HuH-7.5 (cell line): ENCODE measurements around the gene TRIM63.

Experiments
- DNase-seq: peaks from one replicate; pipeline ENCODE4 v3.0.0; 2011; ENCODE audit warnings: low spot score

The TRIM63 gene

GRCh38 chr1:26034504-26035202 is 32.8 kb downstream of the TRIM63 start:
- no peak for DNase-seq

DNA sequence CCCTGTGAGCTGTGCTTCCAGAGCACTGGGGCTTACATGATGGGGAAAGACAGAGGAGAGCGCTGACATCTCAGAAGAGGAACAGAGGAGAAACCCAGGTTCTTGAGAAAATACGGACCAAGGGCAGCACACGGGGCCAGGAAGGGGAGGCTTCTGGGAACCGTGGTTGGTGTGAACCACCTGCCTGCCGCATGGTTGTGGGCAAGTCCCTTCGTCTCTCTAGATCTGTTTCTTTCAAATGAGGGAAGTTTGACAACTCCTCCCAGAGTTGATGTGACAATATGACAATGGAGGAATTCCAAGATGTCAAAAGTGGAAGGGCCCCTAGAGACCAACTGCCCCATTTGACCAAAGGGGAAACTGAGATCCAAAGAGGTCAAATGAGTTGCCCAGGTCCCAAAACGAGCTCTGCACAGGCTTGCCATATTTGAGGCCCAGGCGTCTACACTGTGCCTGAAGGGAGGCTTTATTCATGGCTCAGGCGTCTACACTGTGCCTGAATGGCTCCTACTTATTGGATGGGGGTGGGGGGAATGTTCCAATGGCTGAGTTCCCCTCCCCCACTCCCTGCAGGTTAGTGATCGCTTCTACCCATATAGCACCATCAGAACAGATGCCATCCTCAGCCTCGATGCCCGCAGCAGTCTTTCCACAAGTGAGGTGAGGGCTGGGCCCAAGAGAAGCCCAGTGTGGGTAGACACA is 34.6 kb downstream of the TRIM63 start:
- no peak for DNase-seq

GRCh38 chr1:26031611-26032220 is 35.7 kb downstream of the TRIM63 start:
- DNase-seq: no peak

- no peak for DNase-seq
Observed at GRCh38 chr1:26031196-26031595, 36.2 kb downstream of the TRIM63 start.

DNA sequence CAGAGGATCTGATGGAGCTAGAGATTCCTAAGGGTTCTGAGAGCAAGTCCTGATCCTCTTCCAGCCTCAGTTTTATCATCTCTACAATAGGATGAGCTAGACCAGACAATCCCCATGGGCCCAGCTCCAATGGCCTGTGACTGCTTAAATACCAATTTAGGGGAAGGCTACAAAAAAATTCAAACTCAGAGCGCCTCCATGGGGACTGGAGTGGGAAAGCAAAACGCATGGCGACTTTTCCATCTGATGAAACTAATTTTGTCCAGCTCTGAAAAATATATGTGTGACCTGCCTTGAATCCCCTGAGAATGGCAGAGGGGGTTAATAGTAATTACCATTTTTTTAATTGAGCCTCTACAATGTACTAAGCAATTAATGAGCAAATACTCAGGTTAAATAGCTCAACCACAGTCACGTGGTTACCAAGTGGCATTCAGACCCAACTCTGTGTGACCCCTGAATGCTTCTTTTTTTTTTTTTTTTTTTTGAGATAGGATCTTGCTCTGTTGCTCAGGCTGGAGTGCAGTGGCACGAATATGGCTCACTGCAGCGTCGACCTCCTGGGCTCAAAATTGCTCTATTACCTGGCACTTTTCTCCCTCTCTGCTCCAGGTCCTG is 37.5 kb downstream of the TRIM63 start:
- DNase-seq: no peak

DNA sequence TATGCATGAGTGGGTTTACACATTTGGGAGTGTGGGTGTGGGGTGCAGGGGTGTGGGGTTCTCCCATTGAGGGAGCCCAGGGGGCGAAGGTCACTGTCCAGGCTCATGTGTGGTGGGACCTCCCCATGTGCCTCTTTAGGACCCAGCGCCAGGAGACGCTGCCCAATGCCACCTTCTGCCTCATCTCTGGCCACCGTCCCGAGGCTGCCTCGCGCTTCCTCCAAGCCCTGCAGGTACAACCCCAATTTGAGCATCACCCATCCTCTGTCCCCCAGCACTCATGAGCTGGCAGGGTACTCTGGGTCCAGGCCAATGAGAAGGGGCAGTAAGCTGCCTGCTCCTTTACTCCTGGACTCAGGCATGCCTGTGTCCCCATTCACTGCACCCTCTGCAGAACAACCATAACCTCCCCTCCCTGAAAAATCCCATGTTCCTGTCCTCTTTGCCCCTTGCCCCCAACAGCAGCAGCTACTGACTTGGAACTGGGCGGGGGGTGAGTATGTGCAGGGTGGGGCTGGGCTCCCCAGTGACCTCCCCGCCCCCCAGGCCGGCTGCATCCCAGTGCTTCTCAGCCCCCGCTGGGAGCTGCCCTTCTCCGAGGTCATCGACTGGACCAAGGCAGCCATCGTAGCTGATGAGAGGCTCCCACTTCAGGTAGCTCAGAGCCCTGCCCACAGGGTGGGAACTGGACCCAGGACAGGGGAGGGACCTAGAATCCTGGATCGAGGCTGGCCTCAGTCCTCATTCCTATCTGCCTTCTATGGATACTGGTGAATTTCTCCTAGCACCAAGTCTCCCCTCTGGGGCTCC is 38.2 kb downstream of the TRIM63 start:
- no peak for DNase-seq

DNA sequence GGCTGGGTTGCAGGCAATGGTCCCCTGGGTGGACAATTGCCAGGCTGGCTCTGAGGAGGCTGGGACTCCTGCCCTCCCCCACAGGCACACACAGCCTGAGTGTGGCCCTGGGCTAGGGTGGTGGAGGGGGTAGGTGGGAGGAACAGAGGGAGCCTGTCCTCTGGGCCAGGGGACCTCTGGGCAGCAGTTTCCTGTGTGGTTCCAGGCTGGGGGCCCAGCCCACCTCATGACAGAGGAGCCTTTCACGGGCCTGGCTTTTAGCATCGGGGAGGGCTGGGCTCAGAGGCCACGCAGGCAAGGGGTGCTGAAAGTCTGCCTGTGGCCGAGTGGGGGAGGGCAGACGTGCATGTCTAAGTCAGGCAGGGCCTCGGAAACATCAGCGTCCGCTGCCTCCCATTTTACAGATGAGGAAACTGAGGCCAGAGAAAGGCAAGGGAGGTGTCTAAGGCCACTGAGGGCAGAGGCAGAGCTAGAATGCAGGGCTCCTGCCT is 38.9 kb downstream of the TRIM63 start:
- DNase-seq: no peak

DNA sequence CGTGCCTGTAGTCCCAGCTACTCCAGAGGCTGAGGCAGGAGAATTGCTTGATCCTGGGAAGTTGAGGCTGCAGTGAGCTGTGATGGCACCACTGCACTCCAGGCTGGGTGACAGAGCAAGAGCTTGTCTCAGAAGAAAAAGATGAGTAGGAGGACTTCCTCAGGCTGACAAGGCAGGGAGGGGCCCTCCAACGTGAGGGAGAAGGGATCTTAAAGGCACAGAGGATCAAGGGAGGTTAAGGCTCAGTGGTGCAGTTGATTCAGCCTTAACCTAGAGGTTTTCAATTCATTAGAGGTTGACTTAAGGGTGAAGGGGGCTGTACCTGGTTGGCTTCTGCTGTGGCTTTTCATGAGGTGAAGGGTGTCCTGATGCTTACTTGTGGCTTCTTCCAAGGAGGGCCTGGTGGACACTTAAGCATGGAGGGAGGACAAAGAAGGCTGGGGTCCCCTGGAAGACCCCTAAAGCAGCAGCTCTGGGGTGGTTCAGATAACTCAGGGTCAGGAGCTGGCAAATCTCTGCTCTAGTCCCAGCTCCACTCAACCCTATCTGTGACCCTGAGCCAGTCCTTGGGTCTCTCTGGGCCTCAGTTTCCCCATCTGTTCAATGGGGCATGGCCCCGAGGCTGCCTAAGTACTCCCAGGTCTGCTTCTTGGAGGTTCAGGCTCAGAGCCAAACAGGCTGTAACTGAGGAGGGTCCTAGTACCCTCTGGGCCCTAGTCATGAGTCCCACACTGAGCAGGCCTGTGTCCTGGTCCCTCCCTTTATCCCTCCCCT is 39.5 kb downstream of the TRIM63 start:
- DNase-seq: no peak

- DNase-seq: no peak
Observed at GRCh38 chr1:26025517-26025916, 41.9 kb downstream of the TRIM63 start.

DNA sequence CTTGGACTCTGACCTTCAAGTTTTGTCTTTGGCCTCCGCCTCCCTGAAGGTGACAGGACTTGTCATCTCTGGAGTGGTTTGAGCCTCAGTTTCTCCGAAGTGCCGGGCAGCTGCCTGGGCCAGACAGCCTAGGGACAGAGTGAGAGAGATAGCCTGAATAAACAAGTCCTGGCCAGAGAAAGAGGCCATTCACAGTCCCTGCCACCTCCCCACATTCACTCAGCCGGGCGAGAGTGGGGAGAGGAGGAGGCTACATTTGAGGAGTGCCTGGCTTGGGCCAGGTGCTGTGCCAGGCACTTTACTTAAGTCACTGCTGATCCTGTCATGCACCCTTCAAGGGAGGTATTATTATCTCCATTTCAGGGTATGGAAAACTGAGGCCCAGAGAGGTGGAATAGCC is 42.4 kb downstream of the TRIM63 start:
- DNase-seq: no peak

GRCh38 chr1:26023826-26024225 is 43.6 kb downstream of the TRIM63 start:
- DNase-seq: no peak

- no peak for DNase-seq
Observed at GRCh38 chr1:26023009-26023408, 44.4 kb downstream of the TRIM63 start.

DNA sequence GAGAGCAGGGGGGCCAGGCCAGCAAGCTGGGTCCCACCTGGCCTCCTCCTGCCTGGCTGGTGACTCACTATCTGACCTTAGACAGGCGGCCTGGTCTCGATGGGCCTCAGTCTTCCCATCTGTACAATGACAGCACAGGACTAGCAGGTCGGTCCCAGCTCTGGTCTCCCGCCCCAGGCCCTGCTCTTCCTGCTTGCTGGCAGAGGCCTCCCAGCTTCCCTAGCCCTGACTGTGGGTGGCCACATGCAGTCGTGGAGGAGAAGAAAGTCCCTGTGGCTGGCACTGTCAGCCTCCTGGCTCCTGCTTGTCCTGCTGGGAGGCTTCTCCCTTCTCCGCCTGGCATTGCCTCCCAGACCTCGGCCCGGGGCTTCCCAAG is 45.0 kb downstream of the TRIM63 start:
- DNase-seq: no peak

DNA sequence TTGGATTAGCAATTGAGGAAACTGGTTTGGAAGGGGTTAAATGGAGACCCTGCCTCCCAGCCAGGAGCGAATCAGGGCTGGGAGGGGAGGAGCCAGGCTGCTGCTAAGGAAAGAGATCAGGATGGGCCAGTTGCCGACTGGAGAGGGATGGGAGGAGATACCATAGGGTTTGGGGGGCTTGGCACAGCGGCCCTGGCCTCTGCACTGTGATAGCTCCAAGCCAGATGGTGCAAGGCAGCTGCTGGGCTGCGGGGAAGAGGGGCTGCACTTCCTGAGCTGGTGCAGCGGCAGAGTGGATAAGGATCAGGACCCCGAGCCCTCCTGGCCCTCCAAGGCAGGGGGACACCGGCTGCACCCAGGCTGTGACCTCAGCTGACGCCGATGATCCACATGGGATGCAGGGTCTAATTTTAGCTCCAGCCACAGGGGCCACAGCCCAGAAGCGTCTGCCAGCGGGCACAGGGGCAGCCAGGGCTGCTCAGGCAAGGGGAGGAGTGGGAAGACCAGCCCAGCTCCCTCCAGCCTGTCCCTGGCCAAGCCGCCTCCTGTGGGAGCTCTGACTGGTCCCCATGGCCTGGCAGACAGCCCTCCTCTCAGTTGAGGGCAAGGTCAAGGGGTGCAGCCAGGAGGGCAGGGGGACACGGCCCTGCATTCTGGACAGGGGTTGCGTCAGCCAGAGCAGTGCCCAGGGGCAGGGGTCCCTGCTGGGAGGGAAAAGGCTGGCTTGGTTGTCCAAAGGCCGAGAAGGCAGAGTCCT is 45.6 kb downstream of the TRIM63 start, which contains the start of gene EXTL1:
EXTL1 (plus strand) TSS at position 129 of the 757 bp plus-strand sequence. CDS start 872 bp downstream, outside the sequence.
- no peak for DNase-seq

DNA sequence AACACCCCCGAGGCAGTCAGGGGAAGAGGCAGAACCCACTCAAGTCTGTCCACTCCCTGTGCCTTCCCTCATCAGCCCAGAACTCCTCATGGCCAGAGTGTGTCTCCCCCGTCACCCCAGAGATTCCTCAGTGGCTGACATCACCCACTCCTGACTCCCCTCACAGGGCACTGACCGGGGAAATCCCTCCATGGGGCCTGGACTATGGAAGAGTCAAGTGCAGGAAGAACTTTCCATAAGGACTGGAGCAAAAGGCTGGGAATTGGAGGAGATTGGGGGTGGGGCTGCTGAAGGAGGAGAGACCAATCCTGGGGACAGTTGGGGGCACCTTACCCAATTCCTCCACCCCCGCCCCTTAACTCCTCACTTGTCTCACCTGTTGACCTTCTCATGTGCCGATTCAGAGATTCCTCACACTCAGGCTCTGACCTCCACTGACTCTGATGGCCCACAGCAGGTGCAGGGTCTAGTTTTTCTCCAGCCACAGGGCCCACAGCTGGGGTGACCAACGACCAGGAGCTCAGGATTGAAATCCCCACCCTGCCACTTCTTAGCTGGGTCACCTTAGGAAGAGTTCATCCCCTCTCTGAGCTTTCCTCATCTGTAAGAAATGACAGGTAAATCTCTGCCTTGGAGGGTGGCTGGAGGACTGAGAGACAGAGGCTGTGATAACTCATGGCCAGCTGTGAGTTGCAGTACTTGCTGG is 46.3 kb downstream of the TRIM63 start:
- DNase-seq: no peak

GRCh38 chr1:26020330-26020768 is 47.1 kb downstream of the TRIM63 start:
- no peak for DNase-seq

GRCh38 chr1:26019641-26020315 is 47.7 kb downstream of the TRIM63 start:
- no peak for DNase-seq

DNA sequence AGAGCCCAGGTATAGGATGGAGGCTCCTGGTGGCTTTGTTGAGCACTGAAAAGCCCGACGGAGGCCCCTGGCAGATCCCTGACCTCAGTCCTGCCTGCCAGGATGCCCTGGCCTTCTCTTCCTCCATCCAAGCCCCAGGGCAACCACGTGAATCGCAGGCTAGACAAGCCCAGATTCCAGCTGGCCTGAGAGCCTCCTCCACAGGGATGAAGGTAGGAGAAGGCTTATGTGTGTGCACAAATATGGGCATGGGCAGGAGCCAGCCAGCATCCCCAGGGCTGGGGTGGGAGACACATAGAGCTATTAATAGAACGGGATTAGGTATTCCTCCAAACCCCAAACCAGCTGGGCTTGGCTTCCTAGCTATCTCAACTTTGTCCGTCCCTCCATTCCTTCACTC is 49.8 kb downstream of the TRIM63 start:
- no peak for DNase-seq

GRCh38 chr1:26016953-26017545 is 50.4 kb downstream of the TRIM63 start:
- DNase-seq: no peak
